Mucosa of descending colon (tissue), 3 donors: ENCODE results near the gene FBRSL1. TPM values are rescaled to one million over a fixed set of nuclear protein-coding genes. Genes with fewer than 3 reads are reported as not detected.
"Not testable (repeated sequence)": the region's sequence is repeated elsewhere in the genome, so short reads cannot be mapped to it uniquely, and the experiment has no call there.

Experiments
- ATAC-seq: fragments of 200-7000 bp; cut with Tn5 transposase; one replicate; pipeline ENCODE4 v1.9.1; 2020; ENCODE audit warnings: mild to moderate bottlenecking, moderate library complexity
- DNase-seq, 3 donors: peaks; one replicate each; pipeline ENCODE4 v3.0.0-alpha.2; 2020
- H3K36me3 ChIP-seq: fragments of 200-600 bp; one replicate; pipeline ENCODE4 v1.8.0; 2021; ENCODE audit warnings: low read depth, mild to moderate bottlenecking
- H3K4me1 ChIP-seq: fragments of 200-600 bp; one replicate; pipeline ENCODE4 v1.8.0; 2021; ENCODE audit warnings: low read depth, mild to moderate bottlenecking
- H3K4me3 ChIP-seq: fragments of 200-600 bp; one replicate; pipeline ENCODE4 v1.8.0; 2021; ENCODE audit warnings: mild to moderate bottlenecking
- H3K9me3 ChIP-seq: fragments of 200-600 bp; one replicate; pipeline ENCODE4 v1.8.0; 2021; ENCODE audit warnings: mild to moderate bottlenecking
- intact Hi-C, 2 donors: fragments of 100-400 bp; cut with DNase I in 1 of 2; cut with micrococcal nuclease in 1 of 2; formaldehyde crosslinking; loops; one replicate each; pipeline versions ENCODE4 v1.11.0 to v1.11.1; 2022; cut with DNase I, micrococcal nuclease
- long read RNA-seq, 2 donors: library from polyadenylated mRNA; unstranded; transcript quantifications; one replicate each; pipeline ENCODE4 v2.0.0, GENCODE V29; 2019 to 2021
- total RNA-seq, 3 donors: library from RNA; stranded (reverse); fragmentation: NEBNext Ultra II Directional in 2 of 3; extraction: Animal tissue kit (Norgen Biotek cat#: 25700) in 2 of 3; gene quantifications; one replicate each; pipeline versions ENCODE4 v1.2.1 to v1.2.4, GENCODE V29; 2021 to 2023
- TF ChIP-seq, protein P1 (sequence below): fragments of 200-600 bp; IDR thresholded peaks from one replicate; pipeline ENCODE4 v1.8.0; 2022; ENCODE audit warnings: antibody characterized with exemption, mild to moderate bottlenecking
- donor health status: DM: no; HTN: no; CAD: no; lungs with moderate emphysema.
- donor health status: DM: no; HTN: no; CAD: no.
- donor health status: DM: no; HTN: yes; CAD: no.

FBRSL1 gene
- 10 to 100 TPM; 54.7 to 68.5 (median 55.6) TPM for total RNA-seq
- long read RNA-seq, donor 1, partial matches to known transcripts, result 71 of 93 reads
- long read RNA-seq, donor 1, other reads (novel, unspliced or antisense), result 22 of 93 reads
- long read RNA-seq, donor 2, partial matches to known transcripts, result 5 of 5 reads
- long read RNA-seq, donor 2, other reads (novel, unspliced or antisense), result 0 of 5 reads

DNA sequence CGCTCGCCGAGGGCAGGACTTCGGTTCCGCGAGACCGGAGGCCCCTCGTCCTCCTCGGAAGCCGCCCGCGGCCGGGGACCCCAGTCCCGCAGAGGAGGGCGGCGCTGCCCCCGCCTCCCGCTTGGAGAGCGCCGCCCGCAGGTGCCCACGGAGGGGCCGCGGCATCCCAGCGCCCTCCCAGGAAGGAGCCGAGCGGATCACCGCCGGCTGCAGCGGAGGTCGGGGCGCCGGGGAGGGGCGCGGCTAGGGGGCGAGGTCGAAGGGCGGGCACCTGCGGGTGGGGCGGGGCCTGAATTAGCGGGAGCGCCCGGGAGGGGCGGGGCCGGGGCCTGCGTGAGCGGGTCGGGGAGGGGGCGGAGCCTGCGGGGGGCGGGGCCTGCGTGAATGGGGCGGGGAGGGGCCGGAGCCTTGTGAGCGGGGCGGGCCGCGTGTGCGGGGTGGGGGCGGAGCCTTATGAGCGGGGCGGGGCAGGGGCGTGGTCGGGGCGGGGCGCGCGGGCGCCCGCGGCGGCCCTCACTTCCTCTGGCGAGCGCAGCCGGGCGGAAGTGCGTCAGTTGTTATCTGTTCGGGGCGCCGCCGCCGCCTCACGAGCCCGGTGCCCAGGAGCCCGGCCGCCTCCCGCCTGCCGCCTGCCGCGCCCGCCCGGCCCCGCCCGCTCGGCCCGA, at the start of gene FBRSL1:
FBRSL1 (plus strand) TSS at position 550 of the 665 bp plus-strand sequence.
- H3K4me1 ChIP-seq, result peaks cover 38% of the 10 kb centered on the region
- peak; percentile 94 to 96 (median 96) for DNase-seq
- intact Hi-C loops, result no loop called here
- TF ChIP-seq, protein P1, sequence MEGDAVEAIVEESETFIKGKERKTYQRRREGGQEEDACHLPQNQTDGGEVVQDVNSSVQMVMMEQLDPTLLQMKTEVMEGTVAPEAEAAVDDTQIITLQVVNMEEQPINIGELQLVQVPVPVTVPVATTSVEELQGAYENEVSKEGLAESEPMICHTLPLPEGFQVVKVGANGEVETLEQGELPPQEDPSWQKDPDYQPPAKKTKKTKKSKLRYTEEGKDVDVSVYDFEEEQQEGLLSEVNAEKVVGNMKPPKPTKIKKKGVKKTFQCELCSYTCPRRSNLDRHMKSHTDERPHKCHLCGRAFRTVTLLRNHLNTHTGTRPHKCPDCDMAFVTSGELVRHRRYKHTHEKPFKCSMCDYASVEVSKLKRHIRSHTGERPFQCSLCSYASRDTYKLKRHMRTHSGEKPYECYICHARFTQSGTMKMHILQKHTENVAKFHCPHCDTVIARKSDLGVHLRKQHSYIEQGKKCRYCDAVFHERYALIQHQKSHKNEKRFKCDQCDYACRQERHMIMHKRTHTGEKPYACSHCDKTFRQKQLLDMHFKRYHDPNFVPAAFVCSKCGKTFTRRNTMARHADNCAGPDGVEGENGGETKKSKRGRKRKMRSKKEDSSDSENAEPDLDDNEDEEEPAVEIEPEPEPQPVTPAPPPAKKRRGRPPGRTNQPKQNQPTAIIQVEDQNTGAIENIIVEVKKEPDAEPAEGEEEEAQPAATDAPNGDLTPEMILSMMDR, result no peak
- peak; percentile 87 for ATAC-seq
- peak within 1 kb of the TSS; percentile 44 for H3K4me3 ChIP-seq
- no peaks in the 10 kb centered on the region for H3K36me3 ChIP-seq
- H3K9me3 ChIP-seq, result no peaks in the 10 kb centered on the region

DNA sequence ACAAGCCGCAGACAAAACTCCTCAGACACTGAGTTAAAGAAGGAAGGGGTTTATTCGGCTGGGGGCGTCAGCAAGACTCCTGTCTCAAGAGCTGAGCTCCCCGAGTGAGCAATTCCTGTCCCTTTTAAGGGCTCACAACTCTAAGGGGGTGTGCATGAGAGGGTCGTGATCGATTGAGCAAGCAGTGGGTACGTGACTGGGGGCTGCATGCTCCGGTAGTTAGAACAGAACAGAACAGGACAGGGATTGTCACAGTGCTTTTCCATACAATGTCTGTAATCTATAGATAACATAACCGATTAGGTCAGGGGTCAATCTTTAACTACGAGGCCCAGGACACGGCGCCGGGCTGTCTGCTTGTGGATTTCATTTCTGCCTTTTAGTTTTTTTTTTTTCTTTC, 49.5 kb upstream of the FBRSL1 start:
- H3K36me3 ChIP-seq, ATAC-seq, H3K9me3 ChIP-seq, intact Hi-C loops, H3K4me1 ChIP-seq, H3K4me3 ChIP-seq: not testable (repeated sequence)
- peak in 1 of 3 donors; percentile 3 for DNase-seq

DNA sequence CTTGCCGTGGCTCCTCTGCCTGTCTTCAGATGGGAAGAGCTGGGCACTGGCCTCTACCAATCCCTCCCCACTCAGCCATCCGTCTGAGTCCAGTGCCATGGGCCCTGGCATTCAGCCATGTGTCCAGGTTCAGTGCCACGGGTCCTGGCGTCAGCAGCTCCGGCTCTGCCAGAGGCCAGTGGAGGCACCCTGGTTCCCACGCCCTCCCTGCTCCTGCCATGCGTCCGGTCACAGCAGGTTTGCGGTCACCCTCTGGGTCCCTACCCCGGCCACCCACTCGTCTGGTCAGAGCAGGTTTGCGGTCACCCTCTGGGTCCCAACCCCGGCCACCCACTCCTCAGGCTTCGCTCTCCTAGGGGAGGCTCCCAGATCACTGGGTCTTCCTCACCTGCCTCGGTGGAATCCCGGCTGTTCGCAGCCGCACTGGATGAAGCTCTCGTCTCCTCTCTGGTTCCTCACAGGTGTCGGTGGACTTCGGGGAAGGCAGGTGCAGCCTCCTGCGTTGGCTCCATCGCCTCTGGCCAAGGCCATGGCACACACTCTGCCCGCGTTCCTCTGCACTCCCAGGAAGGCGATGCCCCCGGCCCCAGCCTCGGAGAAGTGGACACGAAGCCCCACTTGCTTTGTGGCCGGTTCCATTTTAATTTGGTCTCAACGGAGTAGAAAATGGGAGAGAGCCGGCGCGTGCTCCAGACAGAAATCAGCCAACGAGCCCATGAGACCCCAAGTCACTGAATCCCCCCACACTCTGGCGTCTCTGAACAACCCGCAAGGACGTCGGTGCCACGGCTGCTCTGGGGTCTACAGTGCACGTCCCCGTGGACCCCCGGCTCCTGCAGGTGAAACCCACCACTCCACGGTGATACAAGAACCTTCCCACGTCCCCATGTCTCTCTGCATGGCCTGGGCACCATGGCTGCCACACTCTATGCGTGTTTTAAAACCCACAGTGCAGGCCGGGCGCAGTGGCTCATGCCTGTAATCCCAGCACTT, 47.8 kb upstream of the FBRSL1 start:
- DNase-seq (peak in 1 of 3 donors; percentile 52), ATAC-seq (no peak)
- intact Hi-C loops, result no loop called here
- Histone ChIP-seq H3K9me3 (no peaks in the 10 kb centered on the region), H3K4me1 (no peaks in the 10 kb centered on the region), H3K4me3 (no peak overlapping the region), H3K36me3 (no peaks in the 10 kb centered on the region)
- TF ChIP-seq, protein P1, result no peak

DNA sequence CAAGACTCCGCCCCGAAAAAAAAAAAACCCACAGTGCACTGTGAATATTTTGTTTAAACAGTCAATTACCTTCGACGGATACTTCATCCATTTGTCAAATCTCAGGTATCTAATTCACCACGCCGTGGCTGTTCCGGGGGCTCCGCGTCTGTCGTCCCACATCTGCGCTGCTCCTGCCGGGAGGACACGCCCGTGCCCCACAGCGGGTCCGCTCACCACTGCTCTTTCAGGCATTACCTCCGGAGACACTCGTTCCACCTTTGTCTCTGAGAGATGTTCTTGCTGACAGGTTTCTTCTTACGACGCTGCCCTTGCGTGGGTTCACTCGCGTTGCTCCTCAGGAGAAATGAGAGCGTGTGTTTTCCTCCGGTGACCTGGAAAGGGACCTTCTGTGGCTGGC, 46.9 kb upstream of the FBRSL1 start:
- no peaks in the 10 kb centered on the region for H3K36me3 ChIP-seq
- ATAC-seq (no peak), DNase-seq (peak in 1 of 3 donors; percentile 41)
- H3K9me3 ChIP-seq, result no peaks in the 10 kb centered on the region
- TF ChIP-seq, protein P1, result no peak
- no peak overlapping the region for H3K4me3 ChIP-seq
- no peaks in the 10 kb centered on the region for H3K4me1 ChIP-seq
- intact Hi-C loops, result no loop called here

- TF ChIP-seq, protein P1, result no peak
- intact Hi-C loops, result no loop called here
- Histone ChIP-seq H3K9me3 (no peaks in the 10 kb centered on the region), H3K4me3 (no peak overlapping the region), H3K36me3 (no peaks in the 10 kb centered on the region), H3K4me1 (no peaks in the 10 kb centered on the region)
- ATAC-seq, result no peak
- peak in 1 of 3 donors; percentile 49 for DNase-seq
Observed at GRCh38 chr12:132444283-132444682, 45.7 kb upstream of the FBRSL1 start.
